Large intestine (tissue), 3 donors: ENCODE results near the gene FAM114A1. TPM values are rescaled to one million over a fixed set of nuclear protein-coding genes. Genes with fewer than 3 reads are reported as not detected.

ENCODE experiments used
- DNase-seq, 2 donors: peaks; one replicate each; pipeline versions ENCODE4 v3.0.0 to v3.0.0-alpha.2; 2013
- H3K27ac ChIP-seq: one replicate; pipeline ENCODE4 v1.5.1; 2013; ENCODE audit warnings: low read length
- H3K27me3 ChIP-seq: 2 replicates; pipeline ENCODE4 v1.6.1; 2013; ENCODE audit warnings: low read length; ENCODE audit not compliant: control insufficient read depth, insufficient read depth
- H3K36me3 ChIP-seq: 2 replicates; pipeline ENCODE4 v1.6.1; 2013; ENCODE audit warnings: low read length; ENCODE audit not compliant: control insufficient read depth, insufficient read depth
- H3K4me1 ChIP-seq: one replicate; pipeline ENCODE4 v1.6.1; 2013; ENCODE audit warnings: low read length; ENCODE audit not compliant: control insufficient read depth, insufficient read depth
- H3K4me3 ChIP-seq: one replicate; pipeline ENCODE4 v1.5.1; 2013; ENCODE audit warnings: low read length
- H3K9me3 ChIP-seq: one replicate; pipeline ENCODE4 v1.6.1; 2013; ENCODE audit warnings: mild to moderate bottlenecking, low read depth, low read length, moderate library complexity; ENCODE audit not compliant: control insufficient read depth
- WGBS: methylation state at CpG from one replicate; pipeline ENCODE4 v1.1.5; 2013; ENCODE audit warnings: low lambda C conversion rate; ENCODE audit not compliant: insufficient coverage; 5-methylcytosine and 5-hydroxymethylcytosine counted together
- polyA plus RNA-seq: library from polyadenylated mRNA; unstranded; fragments of 120-200 nt; gene quantifications from one replicate; pipeline ENCODE4 v1.2.1, GENCODE V29; 2013

Gene FAM114A1
- polyA plus RNA-seq, 1 donor = 36.9 TPM

DNA sequence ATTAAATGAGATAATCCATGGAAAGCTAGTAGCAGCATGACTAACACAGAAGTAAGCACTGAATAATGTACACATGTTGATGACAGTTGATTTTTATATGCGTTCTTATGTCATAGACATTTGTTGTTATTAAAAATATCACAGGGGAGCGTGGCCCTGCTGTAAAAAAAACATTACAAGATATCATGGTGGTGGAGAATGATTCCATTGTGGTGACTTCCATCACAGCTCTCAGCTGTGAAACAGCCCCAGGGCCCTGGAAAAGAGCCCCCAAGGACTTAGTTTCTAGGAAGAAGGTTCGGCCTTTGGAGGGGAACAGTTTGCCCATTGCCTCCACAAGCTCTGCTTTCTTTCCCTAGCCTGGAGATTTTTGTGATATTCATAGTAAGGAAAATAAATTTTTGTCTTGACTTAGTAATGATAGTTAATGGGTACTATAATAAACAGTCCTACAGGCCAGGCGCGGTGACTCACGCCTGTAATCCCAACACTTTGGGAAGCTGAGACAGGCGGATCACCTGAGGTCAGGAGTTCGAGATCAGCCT is 49.9 kb downstream of the FAM114A1 start:
- no peaks in the 10 kb centered on the region for H3K9me3 ChIP-seq
- peaks cover 3% of the 10 kb centered on the region for H3K4me1 ChIP-seq
- H3K36me3 ChIP-seq = peaks cover 55% of the 10 kb centered on the region
- WGBS = 100% methylated on average over 3 of the region's 8 CpGs
- DNase-seq = no peak
- H3K27me3 ChIP-seq = no peaks in the 10 kb centered on the region
- no peak overlapping the region for H3K27ac ChIP-seq
- no peak overlapping the region for H3K4me3 ChIP-seq

DNA sequence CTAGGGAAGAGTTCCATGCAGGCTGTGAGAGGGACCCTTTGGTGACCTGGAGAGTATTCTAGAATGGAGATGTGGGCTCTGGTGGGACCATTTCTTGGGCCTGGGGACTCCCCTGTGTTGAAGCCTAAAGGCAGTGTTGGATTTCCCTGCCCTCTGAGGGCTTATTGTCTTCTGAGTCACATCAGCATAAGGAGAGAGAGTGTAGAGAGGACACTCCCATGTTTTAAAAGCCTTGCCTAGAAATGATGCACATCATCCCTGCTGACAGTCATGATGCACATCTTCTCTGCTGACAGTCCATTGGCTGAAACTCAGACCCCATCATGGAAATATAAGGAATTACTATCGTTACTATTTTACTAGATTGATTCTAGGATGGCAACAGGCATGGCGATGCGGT is 51.9 kb downstream of the FAM114A1 start:
- H3K27me3 ChIP-seq = no peaks in the 10 kb centered on the region
- H3K9me3 ChIP-seq = no peaks in the 10 kb centered on the region
- WGBS = no CpG with 5 or more reads among the region's 3 CpGs
- no peak for DNase-seq
- H3K27ac ChIP-seq = no peak overlapping the region
- no peak overlapping the region for H3K4me3 ChIP-seq
- H3K36me3 ChIP-seq = peaks cover 54% of the 10 kb centered on the region
- H3K4me1 ChIP-seq = no peaks in the 10 kb centered on the region

DNA sequence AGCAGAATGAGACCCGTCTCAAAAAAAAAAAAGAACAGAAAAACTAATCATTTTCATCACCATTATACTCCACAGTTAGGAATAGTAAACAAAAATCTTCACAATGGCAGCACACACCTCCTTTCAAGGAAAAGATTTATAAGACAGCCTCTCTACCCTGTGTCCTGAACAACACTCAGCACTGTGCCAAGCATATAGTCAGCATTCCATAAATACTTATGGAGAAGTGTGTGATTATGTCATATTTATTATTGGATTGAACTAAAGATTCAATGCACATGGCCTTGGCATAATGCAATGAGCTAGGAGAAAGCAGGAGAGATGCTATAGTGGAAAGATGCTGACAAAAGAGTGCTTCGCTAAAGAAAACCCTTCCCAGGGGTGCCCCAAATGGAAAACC is 52.6 kb downstream of the FAM114A1 start:
- DNase-seq = no peak
- no peaks in the 10 kb centered on the region for H3K27me3 ChIP-seq
- H3K4me3 ChIP-seq = no peak overlapping the region
- no peaks in the 10 kb centered on the region for H3K9me3 ChIP-seq
- H3K36me3 ChIP-seq = peaks cover 52% of the 10 kb centered on the region
- H3K27ac ChIP-seq = no peak overlapping the region
- WGBS = 100% methylated on average over 1 of the region's 2 CpGs
- no peaks in the 10 kb centered on the region for H3K4me1 ChIP-seq

DNA sequence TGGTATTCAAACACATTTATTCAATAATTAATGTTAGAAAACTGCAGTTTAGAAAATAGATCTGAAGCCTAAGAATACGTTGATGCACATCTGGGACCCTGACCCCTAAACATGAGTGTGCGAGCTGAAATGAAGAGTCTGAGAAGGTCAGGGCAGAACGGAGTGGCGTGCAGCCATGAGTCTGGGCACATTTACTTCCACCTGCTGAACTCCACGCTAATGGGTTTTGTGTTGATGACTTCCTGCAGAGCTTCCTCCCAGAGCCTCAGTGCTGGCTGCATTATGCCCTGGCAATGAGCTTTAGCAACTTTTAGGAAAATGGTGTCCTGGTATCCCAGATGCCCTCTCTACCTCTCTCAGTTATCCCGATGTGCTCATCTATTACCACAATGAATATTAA is 53.1 kb downstream of the FAM114A1 start:
- no peaks in the 10 kb centered on the region for H3K4me1 ChIP-seq
- no peaks in the 10 kb centered on the region for H3K9me3 ChIP-seq
- peaks cover 47% of the 10 kb centered on the region for H3K36me3 ChIP-seq
- H3K27me3 ChIP-seq = no peaks in the 10 kb centered on the region
- 100% methylated on average over 1 of the region's 6 CpGs for WGBS
- DNase-seq = no peak
- no peak overlapping the region for H3K27ac ChIP-seq
- H3K4me3 ChIP-seq = no peak overlapping the region

DNA sequence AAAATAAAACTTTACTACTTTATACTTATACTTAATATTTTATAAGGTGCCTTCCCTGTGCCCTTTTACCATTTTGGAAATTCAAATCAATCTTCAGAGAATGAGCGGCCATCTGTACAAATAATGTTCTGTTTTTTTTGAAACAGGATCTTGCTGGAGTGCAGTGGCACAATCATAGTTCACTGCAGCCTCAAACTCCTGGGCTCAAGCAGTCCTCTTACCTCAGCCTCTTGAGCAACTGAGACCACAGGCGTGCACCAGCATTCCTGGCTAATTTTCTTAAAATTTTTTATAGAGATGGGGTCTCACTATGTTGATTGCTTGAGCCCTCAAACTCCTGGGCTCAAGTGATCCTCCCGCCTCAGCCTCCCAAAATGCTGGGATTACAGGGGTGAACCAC is 53.5 kb downstream of the FAM114A1 start:
- no peak for DNase-seq
- no peaks in the 10 kb centered on the region for H3K9me3 ChIP-seq
- H3K36me3 ChIP-seq = peaks cover 46% of the 10 kb centered on the region
- no CpG with 5 or more reads among the region's 3 CpGs for WGBS
- H3K27ac ChIP-seq = no peak overlapping the region
- no peaks in the 10 kb centered on the region for H3K27me3 ChIP-seq
- H3K4me1 ChIP-seq = no peaks in the 10 kb centered on the region
- H3K4me3 ChIP-seq = no peak overlapping the region

DNA sequence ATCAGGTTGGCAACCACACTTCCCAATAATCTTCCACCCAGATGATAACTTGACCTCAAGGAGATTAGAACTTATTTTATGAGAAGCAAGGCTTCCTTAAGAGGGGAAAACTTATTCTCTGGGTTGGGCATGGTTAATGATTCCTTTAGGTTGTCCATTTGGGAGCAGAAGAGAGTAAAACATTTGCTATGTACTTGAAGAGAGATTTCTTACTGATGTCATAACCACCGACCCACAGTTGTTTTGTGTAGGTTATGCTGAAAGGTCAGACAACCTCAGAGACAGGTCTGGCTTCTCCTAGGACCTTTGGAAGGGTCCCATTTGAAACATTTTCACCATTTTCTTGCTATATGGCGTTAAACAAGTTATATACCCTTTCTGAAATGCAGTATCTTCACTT is 56.1 kb downstream of the FAM114A1 start:
- H3K4me3 ChIP-seq = no peak overlapping the region
- H3K4me1 ChIP-seq = no peaks in the 10 kb centered on the region
- no peak overlapping the region for H3K27ac ChIP-seq
- H3K9me3 ChIP-seq = no peaks in the 10 kb centered on the region
- no peak for DNase-seq
- H3K36me3 ChIP-seq = peaks cover 54% of the 10 kb centered on the region
- 100% methylated on average over 1 of the region's 2 CpGs for WGBS
- H3K27me3 ChIP-seq = no peaks in the 10 kb centered on the region

DNA sequence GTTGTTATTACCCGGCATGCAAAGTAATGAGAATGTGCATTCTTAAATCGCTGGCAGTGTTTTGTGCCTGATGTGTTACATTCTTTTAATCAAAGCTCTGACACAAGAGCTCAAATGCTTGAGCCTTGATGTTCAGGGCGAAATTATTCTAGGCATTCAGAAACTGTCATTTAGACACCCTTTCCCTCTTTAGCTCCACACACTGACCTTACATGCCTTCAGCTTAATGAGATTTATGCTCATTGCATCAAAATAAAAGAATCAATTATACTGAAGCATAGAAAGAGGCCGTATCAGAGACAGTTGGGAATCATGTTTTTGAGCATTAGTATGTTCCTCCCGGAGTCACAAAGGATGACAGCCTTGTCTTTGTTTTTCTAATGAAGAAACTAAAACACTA is 56.7 kb downstream of the FAM114A1 start:
- Histone ChIP-seq H3K4me1 (no peaks in the 10 kb centered on the region), H3K27me3 (no peaks in the 10 kb centered on the region), H3K27ac (no peak overlapping the region), H3K9me3 (no peaks in the 10 kb centered on the region), H3K4me3 (no peak overlapping the region), H3K36me3 (peaks cover 56% of the 10 kb centered on the region)
- DNase-seq = no peak
- no CpG with 5 or more reads among the region's 5 CpGs for WGBS

DNA sequence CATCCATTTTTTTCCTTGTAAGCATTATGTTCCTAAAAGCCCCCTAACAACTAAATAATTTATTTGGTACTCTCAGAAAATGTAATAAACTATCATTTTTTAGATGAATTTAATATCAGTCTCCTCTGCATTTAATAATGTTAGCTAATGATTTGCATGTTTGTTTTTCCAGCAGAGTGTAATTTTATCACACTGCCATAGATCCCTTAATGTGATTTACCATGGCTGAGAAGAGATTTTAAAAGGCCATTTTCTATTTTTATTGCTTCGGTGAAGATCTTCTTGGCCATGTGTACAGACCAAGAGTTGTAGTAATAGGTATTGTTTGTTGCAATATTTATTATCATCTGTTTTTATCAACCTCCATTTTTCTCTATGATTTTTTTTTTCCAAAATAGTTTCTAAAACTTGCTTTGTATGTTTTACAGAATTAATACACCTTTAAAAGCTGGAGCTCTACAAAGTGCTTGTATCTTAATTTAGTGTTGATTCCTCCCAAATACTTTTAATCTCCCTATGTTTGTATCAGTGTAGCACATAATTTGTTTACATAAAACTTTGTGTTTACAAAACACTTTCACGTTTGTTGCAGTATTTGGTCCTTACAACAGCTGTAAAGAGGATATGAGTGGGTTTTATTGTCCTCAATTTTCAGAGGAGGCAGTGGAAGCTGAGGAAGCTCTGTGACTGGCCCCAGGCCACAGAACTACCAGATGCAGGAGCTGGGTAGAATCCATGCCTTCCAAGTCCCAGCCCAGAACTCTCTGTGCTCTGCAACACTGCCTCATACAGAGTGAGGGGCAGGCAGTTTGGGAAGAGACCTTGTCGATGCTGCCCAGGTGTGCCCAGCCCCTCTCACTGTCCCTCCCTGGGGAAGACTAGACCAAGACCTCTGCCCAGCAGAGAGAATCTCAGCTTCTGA is 58.1 kb downstream of the FAM114A1 start:
- no peak overlapping the region for H3K27ac ChIP-seq
- DNase-seq = no peak

DNA sequence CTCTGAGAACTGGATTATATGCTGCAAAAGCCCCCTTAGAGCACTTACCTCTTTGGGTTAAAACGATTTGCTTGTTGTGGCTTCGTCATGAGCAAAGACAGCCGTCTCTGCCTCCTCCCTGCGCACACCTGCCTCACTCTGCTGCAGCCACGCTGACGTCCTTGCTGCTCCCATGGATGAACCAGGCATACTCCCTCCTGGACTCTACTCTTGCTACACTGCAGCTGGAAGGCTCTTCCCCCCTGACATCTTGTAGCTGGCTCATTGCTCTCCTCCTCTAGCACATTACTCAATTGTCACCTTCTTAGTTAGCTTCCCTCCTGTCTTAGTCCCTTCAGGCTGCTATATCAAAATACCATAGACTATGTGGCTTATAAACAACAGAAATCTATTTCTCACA is 59.3 kb downstream of the FAM114A1 start:
- peaks cover 69% of the 10 kb centered on the region for H3K36me3 ChIP-seq
- H3K27ac ChIP-seq = no peak overlapping the region
- no peaks in the 10 kb centered on the region for H3K27me3 ChIP-seq
- no CpG with 5 or more reads among the region's 6 CpGs for WGBS
- H3K9me3 ChIP-seq = no peaks in the 10 kb centered on the region
- no peak for DNase-seq
- no peaks in the 10 kb centered on the region for H3K4me1 ChIP-seq
- no peak overlapping the region for H3K4me3 ChIP-seq

More for the DNA sequence above, 58.1 kb downstream of the FAM114A1 start:
- H3K9me3 ChIP-seq = no peaks in the 10 kb centered on the region
- no peaks in the 10 kb centered on the region for H3K27me3 ChIP-seq
- H3K4me1 ChIP-seq = no peaks in the 10 kb centered on the region
- H3K4me3 ChIP-seq = no peak overlapping the region
- H3K36me3 ChIP-seq = peaks cover 63% of the 10 kb centered on the region
- no CpG with 5 or more reads among the region's 3 CpGs for WGBS

DNA sequence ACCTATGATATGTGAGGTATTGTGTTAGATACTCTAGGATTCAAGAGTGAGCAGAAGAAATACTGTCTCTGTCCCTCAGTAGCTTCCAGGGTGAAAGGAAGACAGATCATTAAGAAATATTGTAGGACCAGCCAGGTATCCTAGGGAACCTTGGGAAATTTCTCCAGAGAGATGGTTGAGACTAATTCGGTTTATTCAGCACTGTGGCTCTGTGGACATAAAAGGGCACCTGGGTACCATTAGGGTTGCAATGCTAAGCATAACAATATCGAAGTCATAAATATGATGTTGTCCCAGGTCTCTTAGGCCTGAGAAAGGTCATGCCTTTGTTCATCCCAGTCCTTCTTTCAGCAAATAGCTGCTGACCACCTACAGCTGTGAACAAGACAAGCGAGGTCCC is 61.0 kb downstream of the FAM114A1 start:
- no CpG with 5 or more reads among the region's 3 CpGs for WGBS
- peaks cover 74% of the 10 kb centered on the region for H3K36me3 ChIP-seq
- no peak for DNase-seq

More for the DNA sequence above, 61.0 kb downstream of the FAM114A1 start:
- Histone ChIP-seq H3K9me3 (no peaks in the 10 kb centered on the region), H3K27me3 (no peaks in the 10 kb centered on the region), H3K4me3 (no peak overlapping the region), H3K4me1 (no peaks in the 10 kb centered on the region), H3K27ac (no peak overlapping the region)
